ENCODE results near the gene ZBTB7C.

GRCh38 chr18:48122376-48122775 is 286.8 kb downstream of the ZBTB7C start:
- TF ChIP-seq, protein P1, sequence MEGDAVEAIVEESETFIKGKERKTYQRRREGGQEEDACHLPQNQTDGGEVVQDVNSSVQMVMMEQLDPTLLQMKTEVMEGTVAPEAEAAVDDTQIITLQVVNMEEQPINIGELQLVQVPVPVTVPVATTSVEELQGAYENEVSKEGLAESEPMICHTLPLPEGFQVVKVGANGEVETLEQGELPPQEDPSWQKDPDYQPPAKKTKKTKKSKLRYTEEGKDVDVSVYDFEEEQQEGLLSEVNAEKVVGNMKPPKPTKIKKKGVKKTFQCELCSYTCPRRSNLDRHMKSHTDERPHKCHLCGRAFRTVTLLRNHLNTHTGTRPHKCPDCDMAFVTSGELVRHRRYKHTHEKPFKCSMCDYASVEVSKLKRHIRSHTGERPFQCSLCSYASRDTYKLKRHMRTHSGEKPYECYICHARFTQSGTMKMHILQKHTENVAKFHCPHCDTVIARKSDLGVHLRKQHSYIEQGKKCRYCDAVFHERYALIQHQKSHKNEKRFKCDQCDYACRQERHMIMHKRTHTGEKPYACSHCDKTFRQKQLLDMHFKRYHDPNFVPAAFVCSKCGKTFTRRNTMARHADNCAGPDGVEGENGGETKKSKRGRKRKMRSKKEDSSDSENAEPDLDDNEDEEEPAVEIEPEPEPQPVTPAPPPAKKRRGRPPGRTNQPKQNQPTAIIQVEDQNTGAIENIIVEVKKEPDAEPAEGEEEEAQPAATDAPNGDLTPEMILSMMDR (IDR thresholded peaks at IDR 0.05) = no peak
- TF ChIP-seq POLR2A (IDR thresholded peaks at IDR 0.05) (no peak), EP300 (IDR thresholded peaks at IDR 0.05) (no peak), POLR2AphosphoS5 (IDR thresholded peaks at IDR 0.05) (no peak)
